G401 (cell line): ENCODE results near the gene CTXND1. TPM values are rescaled to one million over a fixed set of nuclear protein-coding genes. Genes with fewer than 3 reads are reported as not detected.

Source experiments
- DNase-seq: peaks from one replicate; pipeline ENCODE4 v3.0.0-alpha.2; 2015; ENCODE audit warnings: low spot score
- in situ Hi-C: cut with HindIII; loops from 2 replicates; pipeline ENCODE4 v1.10.0; 2016; ENCODE audit warnings: low sequenced_read_pairs, mixed read lengths
- total RNA-seq: library from RNA; depleted of rRNA; stranded (reverse); fragments of >200 nt; shearing (Covaris generic); gene quantifications from 2 replicates; pipeline ENCODE4 v1.2.3, GENCODE V29; 2014

Gene CTXND1
- total RNA-seq, 1 experiment from 2014 or later = not detected

- in situ Hi-C loops = no loop called here
- no peak for DNase-seq
Measured at GRCh38 chr15:80186597-80186996, 65.4 kb downstream of the CTXND1 start.

DNA sequence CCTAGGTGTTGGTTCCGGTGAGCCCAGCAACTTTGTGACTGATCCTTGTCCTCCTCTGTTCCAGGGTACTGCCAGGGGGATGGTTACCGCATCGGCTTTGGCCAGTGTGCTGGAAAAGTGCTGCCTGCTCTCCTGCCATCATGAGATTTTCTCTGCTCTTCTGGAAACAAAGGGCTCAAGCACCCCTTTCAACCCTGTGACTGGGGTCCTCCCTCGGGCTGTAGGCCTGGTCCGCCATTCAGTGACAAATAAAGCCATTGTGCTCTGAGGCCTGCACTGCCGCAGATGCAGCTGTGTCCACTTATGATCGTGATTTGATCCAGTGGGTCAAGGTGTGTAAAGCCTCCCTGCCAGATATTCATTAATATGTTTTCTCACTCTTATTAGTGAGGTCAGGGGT lies 65.9 kb downstream of the CTXND1 start:
- in situ Hi-C loops = no loop called here
- no peak for DNase-seq

- no peak for DNase-seq
- in situ Hi-C loops = no loop called here
Measured at GRCh38 chr15:80185152-80185551, 66.9 kb downstream of the CTXND1 start.

- in situ Hi-C loops = no loop called here
- DNase-seq = no peak
Measured at GRCh38 chr15:80184554-80184953, 67.5 kb downstream of the CTXND1 start.

DNA sequence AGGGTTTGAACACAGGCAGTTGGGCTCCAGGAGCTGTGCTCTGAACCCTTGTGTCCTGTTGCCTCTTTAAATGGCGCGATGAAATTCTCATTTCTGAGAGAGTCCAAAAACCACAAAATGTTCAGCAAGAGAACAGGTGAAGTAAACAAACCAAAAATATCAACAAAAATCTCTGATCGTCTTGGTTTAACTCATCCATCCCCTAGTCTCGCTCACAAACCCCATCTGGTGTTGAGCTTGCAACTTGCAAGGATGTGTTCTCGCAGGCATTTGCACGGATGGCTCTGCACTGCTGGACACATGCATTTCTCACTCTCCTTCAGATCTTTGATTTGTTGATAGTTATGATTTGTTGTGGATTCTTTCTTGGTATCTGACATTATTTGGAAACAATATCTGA lies 68.1 kb downstream of the CTXND1 start:
- DNase-seq = peak; percentile 68
- in situ Hi-C loops = no loop called here

DNA sequence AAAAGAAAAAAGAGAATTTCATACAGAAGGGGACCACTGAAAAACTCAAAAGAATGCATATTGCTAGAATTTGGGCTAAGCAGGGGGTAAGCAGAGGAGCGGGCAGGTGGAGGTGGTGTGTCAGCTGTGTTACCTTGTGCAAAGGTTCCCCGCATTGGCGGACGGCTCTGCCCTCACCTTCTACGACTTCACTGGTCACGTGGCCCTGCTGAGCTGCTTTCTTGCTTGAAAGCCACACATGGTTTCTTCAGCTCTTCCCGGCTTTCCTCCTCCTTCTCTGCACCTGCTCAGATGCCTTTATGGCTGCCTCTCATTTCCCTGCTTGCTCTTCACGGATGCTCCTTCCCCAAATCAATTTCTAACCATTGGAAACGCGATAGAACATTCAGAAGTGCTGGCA lies 68.7 kb downstream of the CTXND1 start:
- in situ Hi-C loops = no loop called here
- peak; percentile 60 for DNase-seq

DNA sequence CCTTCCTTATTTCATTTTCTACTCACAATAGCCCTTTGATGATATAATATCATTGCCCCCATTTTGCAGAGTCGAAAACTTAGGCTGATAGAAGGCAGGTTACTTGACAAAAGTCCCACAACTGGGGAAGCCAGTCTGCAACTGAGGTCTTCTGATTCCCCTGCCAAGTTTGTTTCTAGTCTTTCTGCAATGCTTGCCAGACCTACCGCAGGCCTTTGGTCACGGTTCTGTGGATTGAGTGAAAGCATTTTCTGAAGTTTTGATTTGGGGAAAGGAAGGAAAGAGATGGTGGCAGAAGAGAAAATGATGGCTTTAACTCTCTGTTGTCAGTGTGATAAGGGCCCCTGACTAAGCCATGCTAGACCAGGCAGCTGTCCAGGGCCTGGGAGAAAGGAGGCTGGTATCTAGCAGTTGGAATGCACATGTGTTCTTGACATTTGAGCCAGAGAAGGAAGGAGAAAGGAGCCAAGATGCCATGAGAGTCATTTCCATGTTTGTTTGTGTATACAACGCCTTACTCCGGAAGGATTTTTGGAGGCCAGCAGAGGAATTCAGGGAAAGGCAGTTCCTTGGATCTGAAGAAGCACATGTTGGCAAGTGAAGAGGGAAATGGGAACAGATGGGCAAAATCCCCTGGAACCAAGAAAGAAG lies 69.3 kb downstream of the CTXND1 start:
- in situ Hi-C loops = no loop called here
- peak; percentile 75 for DNase-seq

- peak; percentile 92 for DNase-seq
- in situ Hi-C loops = no loop called here
Measured at GRCh38 chr15:80180986-80181385, 71.0 kb downstream of the CTXND1 start.

DNA sequence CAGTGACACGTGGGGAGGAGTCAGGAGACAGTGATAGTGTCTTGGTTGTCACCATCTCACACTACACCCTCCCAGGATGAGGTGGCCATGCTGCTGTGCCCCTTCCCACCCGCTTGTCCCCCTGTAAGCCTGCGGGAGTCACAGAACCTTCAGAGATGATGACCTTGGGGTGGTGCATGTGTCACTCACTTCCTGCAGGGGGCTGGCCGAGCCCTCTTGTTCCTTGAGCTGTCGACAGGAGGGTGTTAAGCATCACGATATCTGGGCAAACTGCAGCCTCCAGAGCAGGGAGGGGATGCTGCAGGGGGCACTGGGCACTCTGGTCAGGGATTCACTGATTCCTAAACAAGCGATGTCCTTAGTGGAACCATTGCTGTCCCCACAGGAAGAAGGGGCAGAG lies 71.5 kb downstream of the CTXND1 start:
- no peak for DNase-seq
- in situ Hi-C loops = no loop called here

GRCh38 chr15:80179935-80180334 lies 72.1 kb downstream of the CTXND1 start:
- DNase-seq = no peak
- in situ Hi-C loops = no loop called here

GRCh38 chr15:80179025-80179759 lies 72.8 kb downstream of the CTXND1 start:
- DNase-seq = no peak
- in situ Hi-C loops = no loop called here

- in situ Hi-C loops = no loop called here
Measured at GRCh38 chr15:80177156-80177555, 74.9 kb downstream of the CTXND1 start.

GRCh38 chr15:80176443-80176842 lies 75.6 kb downstream of the CTXND1 start:
- in situ Hi-C loops = no loop called here
- DNase-seq = no peak

More at GRCh38 chr15:80177156-80177555, 74.9 kb downstream of the CTXND1 start:
- DNase-seq = no peak

- in situ Hi-C loops = no loop called here
- DNase-seq = no peak
Measured at GRCh38 chr15:80175436-80175835, 76.6 kb downstream of the CTXND1 start.

GRCh38 chr15:80174017-80174746 lies 77.8 kb downstream of the CTXND1 start:
- in situ Hi-C loops = no loop called here
- no peak for DNase-seq

DNA sequence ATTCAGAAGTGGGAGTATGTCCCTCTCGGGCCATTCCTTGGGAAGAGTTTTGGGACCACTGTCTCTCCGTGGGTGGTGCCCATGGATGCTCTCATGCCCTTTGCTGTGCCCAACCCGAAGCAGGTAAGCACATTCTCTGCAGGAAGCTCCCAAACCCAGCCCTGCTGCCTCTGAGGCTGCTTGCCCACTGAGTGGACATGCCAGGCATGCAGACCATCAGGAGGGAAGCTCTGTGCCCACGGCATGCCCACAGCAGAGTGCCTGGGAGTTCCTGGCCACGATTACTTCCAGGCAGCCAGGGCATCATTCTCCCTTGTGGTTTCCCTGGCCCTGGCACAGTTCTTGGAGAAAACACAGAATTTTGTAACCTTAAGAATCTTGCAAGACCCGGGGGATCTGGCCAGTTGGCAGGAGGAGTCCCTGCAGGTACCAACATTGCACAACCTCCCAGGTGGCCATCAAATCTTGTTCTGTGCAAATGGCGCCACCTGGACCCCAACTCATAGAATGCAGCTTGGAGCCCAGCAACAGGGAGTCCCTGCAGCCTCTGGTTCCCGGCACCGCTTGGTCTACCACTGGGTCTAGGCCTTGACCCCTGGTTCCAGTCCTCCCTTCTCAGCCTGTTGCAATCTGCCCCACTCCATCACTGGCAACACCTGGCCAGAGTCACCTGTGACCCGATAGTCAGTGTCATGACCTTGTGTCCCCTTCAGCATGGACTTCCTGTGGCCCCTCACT lies 78.8 kb downstream of the CTXND1 start:
- in situ Hi-C loops = no loop called here
- DNase-seq = peak; percentile 57

- in situ Hi-C loops = no loop called here
- no peak for DNase-seq
Measured at GRCh38 chr15:80172401-80172800, 79.6 kb downstream of the CTXND1 start.

DNA sequence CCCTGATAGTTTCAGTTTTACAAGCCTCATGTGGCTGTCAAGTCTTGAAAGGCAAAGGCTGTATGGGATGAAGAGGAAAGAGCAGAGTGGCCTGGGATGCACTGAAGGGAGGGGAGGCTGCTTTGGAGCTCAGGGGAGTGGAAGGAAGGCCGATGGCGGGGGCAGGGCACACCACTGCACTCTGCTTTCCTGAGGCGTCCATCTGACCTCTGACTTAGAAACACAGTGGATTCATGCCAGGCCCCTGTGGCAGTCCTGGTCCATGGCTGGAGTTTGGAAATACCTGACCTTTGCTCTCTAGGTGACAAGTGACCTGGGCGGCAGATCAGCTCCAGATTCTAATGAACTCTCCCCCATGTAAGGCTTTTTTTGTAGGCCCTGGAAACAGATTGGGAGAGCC lies 80.2 kb downstream of the CTXND1 start:
- DNase-seq = no peak
- in situ Hi-C loops = no loop called here

- DNase-seq = no peak
- in situ Hi-C loops = no loop called here
Measured at GRCh38 chr15:80170596-80170995, 81.4 kb downstream of the CTXND1 start.
